ENCODE data around the gene MR1. TPM values are rescaled to one million over a fixed set of nuclear protein-coding genes. Genes with fewer than 3 reads are reported as not detected.

Gene MR1
- total RNA-seq, 4 donors from 2014 or later: 1.00 to 8.6 (median 4.7) TPM

GRCh38 chr1:181012203-181012745 is 21.5 kb upstream of the MR1 start:
- Histone ChIP-seq H3K4me1 (peaks cover 0 to 32% (median 5%) of the 10 kb centered on the region in 4 donors), H3K4me3 (no peak overlapping the region), H3K36me3 (no peaks in the 10 kb centered on the region), H3K27ac (no peak overlapping the region), H3K27me3 (no peaks in the 10 kb centered on the region), H3K9me3 (no peaks in the 10 kb centered on the region)
- TF ChIP-seq CTCF (IDR thresholded peaks at IDR 0.05) (no peak), POLR2A (IDR thresholded peaks at IDR 0.05) (no peak), POLR2AphosphoS5 (IDR thresholded peaks at IDR 0.05) (no peak), EP300 (IDR thresholded peaks at IDR 0.05; ENCODE audit: low read depth) (no peak)
- in situ Hi-C loops (cut with MboI; ENCODE audit: low pct_ligation_motif_present in 1 of 4, low pct_unique_long_range_greater_than_20kb in 1 of 4, low sequenced_read_pairs in 3 of 4) (no loop called here), intact Hi-C loops (cut with DNase I; ENCODE audit: low total_unique reads) (no loop called here)
- DNase-seq: no peak
- 97 to 100% methylated on average over 2 to 4 of the region's 4 CpGs for WGBS, 2 donors (ENCODE audit: low coverage in 1 of 2)

GRCh38 chr1:181013144-181013543 is 20.6 kb upstream of the MR1 start:
- WGBS, 2 donors (ENCODE audit: low coverage in 1 of 2): 87 to 93% methylated on average over 5 of the region's 5 CpGs
- peaks cover 0 to 39% (median 7%) of the 10 kb centered on the region in 4 donors for H3K4me1 ChIP-seq
- no peaks in the 10 kb centered on the region for H3K9me3 ChIP-seq
- H3K36me3 ChIP-seq: no peaks in the 10 kb centered on the region
- H3K27ac ChIP-seq: no peak overlapping the region
- H3K27me3 ChIP-seq: no peaks in the 10 kb centered on the region
- in situ Hi-C loops (cut with MboI; ENCODE audit: low pct_ligation_motif_present in 1 of 4, low pct_unique_long_range_greater_than_20kb in 1 of 4, low sequenced_read_pairs in 3 of 4) (no loop called here), intact Hi-C loops (cut with DNase I; ENCODE audit: low total_unique reads) (no loop called here)
- no peak for TF ChIP-seq EP300 (IDR thresholded peaks at IDR 0.05; ENCODE audit: low read depth)
- TF ChIP-seq CTCF (IDR thresholded peaks at IDR 0.05): no peak
- TF ChIP-seq POLR2A (IDR thresholded peaks at IDR 0.05): no peak
- TF ChIP-seq POLR2AphosphoS5 (IDR thresholded peaks at IDR 0.05): no peak
- DNase-seq: no peak
- H3K4me3 ChIP-seq: no peak overlapping the region

GRCh38 chr1:181014477-181015250 is 19.1 kb upstream of the MR1 start:
- no peak overlapping the region for H3K4me3 ChIP-seq
- in situ Hi-C loops (cut with MboI; ENCODE audit: low pct_ligation_motif_present in 1 of 4, low pct_unique_long_range_greater_than_20kb in 1 of 4, low sequenced_read_pairs in 3 of 4) (no loop called here), intact Hi-C loops (cut with DNase I; ENCODE audit: low total_unique reads) (no loop called here)
- no peaks in the 10 kb centered on the region for H3K27me3 ChIP-seq
- H3K4me1 ChIP-seq: peaks cover 0 to 43% (median 7%) of the 10 kb centered on the region in 4 donors
- no peaks in the 10 kb centered on the region for H3K9me3 ChIP-seq
- H3K36me3 ChIP-seq: no peaks in the 10 kb centered on the region
- WGBS, 2 donors (ENCODE audit: low coverage in 1 of 2): 50 to 71% methylated on average over 2 of the region's 2 CpGs
- TF ChIP-seq POLR2AphosphoS5 (IDR thresholded peaks at IDR 0.05): no peak
- TF ChIP-seq CTCF (IDR thresholded peaks at IDR 0.05): no peak
- no peak overlapping the region for H3K27ac ChIP-seq
- DNase-seq: no peak

- Histone ChIP-seq H3K36me3 (no peaks in the 10 kb centered on the region), H3K4me1 (peaks cover 0 to 43% (median 8%) of the 10 kb centered on the region in 4 donors), H3K9me3 (no peaks in the 10 kb centered on the region), H3K27ac (no peak overlapping the region), H3K4me3 (no peak overlapping the region), H3K27me3 (no peaks in the 10 kb centered on the region)
- no peak for DNase-seq
- intact Hi-C loops (cut with DNase I; ENCODE audit: low total_unique reads) (no loop called here), in situ Hi-C loops (cut with MboI; ENCODE audit: low pct_ligation_motif_present in 1 of 4, low pct_unique_long_range_greater_than_20kb in 1 of 4, low sequenced_read_pairs in 3 of 4) (no loop called here)
- TF ChIP-seq POLR2AphosphoS5 (IDR thresholded peaks at IDR 0.05) (no peak), CTCF (IDR thresholded peaks at IDR 0.05) (no peak), POLR2A (IDR thresholded peaks at IDR 0.05) (no peak), EP300 (IDR thresholded peaks at IDR 0.05; ENCODE audit: low read depth) (no peak)
Measured at GRCh38 chr1:181015251-181015615, 18.6 kb upstream of the MR1 start.
